ENCODE results near the gene C2CD4C.
"Not testable (repeated sequence)": the region's sequence is repeated elsewhere in the genome, so short reads cannot be mapped to it uniquely, and the experiment has no call there.

C2CD4C gene

DNA sequence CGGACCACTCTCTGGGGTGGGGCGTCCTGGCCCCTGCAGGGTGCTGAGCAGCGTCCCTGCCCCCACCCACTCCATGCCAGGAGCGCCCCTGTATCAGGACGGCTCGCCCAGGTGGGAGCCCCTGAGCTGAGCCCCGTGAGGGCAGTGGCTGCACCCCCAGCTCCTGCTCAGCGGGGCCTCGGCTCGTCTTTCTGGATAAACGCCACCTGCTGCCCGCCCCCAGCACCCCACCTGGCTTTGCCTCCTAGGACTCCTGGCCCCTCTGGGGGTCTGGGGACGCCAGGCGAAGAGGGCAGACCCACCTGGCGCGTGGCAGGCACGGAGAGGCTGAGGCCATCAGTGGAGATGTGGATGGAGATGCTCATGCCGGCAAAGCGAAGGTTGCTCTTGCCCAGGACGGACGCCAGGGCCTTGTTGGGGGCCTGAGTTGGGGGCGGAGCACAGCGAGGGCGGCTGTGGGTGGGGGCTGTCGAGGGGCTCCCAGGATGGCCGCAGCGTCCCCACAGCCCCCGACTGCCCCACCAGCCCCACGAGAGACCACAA lies 29.5 kb upstream of the C2CD4C start:
- DNase-seq (ENCODE audit: low read depth in 2 of 2) = no peak

DNA sequence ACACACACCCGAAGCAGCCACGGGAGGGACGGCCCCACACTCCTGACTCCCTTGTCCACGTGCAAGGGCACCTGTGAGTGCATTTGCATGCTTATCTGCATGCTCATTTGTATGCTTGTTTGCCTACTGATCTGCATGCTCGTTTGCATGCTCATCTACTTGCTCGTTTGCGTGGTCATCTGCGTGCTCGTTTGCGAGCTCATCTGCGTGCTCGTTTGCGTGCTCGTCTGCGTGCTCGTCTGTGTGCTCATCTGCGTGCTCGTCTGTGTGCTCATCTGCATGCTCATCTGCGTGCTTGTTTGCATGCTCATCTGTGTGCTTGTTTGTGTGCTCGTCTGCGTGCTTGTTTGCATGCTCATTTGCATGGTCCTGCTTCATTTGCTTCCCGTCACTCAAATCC lies 28.1 kb upstream of the C2CD4C start:
- DNase-seq (ENCODE audit: low read depth in 2 of 2) = no peak

GRCh38 chr19:436413-436950 lies 27.5 kb upstream of the C2CD4C start:
- no peak for DNase-seq (ENCODE audit: low read depth in 2 of 2)

DNA sequence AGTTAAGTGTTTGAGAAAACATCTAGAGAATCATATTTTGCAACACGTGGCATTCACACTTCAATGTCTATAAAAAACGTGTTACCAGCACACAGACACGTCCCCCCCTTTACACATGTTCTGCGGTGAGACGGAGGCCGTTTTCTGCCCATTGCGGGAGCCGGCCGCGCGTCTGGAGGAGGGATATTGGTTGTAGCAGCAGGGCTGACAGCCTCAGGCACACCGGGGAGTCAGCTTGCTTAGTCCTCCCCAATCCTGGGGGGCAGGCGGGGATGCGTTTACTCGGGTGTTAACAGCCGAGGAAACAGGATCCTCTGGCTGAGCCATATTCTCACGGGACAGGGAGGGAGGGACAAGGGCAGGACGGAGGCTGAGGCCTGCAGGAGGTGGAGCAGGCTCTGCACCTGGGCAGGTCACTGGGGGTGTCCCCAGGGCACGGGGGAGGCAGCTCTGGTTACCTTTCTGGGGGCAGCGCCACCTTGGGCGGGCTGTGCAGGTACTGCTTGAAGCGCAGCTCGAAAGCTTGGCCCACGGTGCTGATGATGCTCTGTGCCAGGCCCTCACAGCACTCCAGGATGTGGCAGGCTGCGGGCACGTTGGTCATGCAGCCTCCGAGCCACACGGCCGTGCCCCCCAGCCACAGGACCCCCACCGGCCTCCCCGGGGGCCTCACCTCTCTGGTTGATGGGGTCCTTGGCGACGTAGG lies 26.9 kb upstream of the C2CD4C start:
- DNase-seq (ENCODE audit: low read depth in 2 of 2) = no peak

DNA sequence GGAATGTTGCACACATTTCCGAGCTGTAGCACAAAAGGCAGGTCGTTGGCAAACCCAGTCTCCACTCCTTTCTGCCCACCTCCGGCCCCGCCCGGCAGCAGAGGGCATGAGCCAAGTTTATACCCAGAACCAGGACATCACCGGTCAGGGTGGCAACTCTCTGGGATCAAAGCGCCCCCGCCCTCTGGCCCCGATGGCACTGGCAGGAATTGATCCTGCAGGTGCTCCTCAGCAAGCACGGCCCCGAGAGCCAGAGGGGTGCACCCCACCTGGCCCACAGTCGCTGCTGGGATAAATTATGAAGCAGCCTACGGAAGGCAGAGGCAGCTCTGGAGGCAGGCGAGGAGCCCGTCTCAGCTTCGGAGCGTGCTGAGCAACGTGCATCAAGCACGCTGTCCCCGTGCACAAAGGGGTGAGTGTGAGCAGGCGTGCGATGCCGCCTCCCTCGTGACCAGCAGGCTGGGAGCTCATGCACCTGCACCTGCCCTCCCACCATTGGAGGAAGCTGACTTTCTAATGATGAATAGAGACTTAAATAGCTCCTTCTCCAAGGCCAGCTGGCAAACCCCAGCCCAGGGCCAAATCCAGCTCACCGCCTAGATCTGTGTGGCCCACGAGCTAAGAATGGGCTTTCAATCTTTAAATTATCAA lies 26.2 kb upstream of the C2CD4C start:
- no peak for DNase-seq (ENCODE audit: low read depth in 2 of 2)

DNA sequence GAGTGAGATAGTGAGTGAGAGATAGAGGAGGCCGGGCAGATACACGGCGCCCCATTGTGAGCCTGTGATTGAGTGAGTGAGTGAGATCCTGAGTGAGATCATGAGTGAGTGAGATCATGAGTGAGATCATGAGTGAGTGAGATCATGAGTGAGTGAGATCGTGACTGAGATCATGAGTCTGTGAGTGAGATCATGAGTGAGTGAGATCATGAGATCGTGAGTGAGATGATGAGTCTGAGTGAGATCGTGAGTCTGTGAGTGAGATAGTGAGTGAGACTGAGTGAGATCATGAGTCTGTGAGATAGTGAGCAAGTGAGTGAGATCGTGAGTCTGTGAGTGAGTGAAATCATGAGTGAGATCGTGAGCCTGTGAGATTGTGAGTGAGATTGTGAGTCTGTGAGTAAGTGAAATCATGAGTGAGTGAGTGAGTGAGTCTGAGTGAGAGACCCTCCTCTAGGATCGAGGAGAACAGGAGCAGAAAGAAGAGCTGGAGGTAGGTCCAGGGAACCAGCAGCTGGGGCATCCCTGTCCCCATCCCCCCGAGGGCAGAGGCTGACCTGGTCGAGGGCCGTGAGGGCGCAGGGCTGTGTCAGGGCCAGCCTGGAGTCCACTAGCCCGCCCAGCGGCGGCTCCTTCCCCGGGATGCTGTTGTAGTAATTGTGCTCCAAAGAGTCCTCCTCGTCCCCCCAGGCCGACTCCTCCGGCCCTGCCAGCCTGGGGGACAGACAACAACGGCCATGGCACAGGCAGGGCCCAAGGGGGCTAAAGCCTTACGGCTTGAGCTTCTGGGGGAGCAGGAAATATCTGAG lies 25.4 kb upstream of the C2CD4C start:
- DNase-seq (ENCODE audit: low read depth in 2 of 2) = no peak

- no peak for DNase-seq (ENCODE audit: low read depth in 2 of 2)
These were observed 21.8 kb upstream of the C2CD4C start for GRCh38 chr19:430701-431100.

DNA sequence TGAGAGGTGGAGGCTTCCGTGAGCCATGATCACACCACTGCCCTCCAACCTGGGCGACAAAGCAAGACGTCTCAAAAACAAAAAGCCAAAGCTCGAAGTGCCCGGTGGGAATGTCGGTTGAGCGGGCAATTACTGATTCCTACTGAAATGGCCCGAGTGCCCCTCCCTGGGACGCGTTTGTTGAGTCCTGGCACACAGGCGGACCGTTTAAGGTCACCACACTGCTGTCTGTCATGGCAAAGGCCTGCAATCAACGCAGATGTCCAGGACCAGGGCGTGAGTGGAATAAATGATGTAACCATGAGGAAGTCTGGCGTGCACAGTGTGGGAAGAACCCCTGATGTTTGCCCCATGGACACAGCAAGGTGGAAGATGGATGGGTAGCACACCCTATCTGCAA lies 19.2 kb upstream of the C2CD4C start:
- no peak for DNase-seq (ENCODE audit: low read depth in 2 of 2)

GRCh38 chr19:427675-428074 lies 18.7 kb upstream of the C2CD4C start:
- not testable (repeated sequence) for DNase-seq (ENCODE audit: low read depth in 2 of 2)

DNA sequence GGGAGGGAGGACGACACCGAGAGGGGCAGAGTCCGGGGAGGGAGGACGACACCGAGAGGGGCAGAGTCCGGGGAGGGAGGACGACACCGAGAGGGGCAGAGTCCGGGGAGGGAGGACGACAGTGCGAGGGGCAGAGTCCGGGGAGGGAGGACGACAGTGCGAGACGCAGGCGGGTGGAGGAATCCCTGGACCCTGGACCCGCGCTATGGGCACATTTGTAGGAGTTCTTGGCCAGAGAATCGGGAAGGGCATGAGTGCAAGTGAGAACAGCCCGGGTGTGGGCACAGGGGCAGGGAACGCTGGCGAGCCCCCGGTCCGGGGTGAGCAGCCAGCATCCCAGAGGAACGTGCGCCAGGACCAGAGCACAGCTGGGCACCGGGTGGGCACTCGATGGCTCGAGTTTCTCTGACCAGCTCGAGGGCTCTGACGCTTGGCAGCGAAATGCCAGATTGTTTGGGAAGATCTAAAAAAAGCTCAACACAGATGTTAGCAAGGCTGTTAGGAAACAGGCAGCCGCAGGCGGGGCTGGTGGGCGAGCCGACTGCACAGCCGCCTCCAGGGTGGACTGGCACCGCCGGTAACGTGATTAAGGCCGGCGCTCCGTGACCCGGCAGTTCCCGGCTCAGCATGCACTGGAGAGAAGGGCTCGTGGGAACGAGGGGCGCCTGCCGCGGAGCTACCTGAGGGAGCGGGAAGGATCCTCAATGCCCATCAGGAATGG lies 17.9 kb upstream of the C2CD4C start:
- no peak for DNase-seq (ENCODE audit: low read depth in 2 of 2)

DNA sequence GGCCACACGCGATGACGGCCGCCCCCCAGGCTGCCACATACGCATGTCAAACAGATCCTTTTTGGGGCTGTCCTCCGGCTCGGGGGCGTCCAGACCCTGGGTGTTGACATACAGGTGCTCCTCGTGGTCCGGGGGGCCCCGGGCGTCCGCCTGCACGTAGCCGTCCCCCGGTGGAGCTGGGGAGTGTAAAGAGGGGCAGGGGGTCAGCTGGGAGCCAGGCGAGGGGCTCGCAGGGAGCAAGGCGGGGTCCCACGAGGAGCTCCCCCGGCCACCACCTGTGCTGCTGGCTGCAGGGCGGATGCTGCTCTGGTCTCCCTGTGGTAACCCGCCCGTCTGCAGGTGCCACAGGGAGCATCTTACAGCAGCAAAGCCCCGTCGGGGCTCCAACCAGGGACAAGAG lies 16.1 kb upstream of the C2CD4C start:
- DNase-seq (ENCODE audit: low read depth in 2 of 2) = no peak

DNA sequence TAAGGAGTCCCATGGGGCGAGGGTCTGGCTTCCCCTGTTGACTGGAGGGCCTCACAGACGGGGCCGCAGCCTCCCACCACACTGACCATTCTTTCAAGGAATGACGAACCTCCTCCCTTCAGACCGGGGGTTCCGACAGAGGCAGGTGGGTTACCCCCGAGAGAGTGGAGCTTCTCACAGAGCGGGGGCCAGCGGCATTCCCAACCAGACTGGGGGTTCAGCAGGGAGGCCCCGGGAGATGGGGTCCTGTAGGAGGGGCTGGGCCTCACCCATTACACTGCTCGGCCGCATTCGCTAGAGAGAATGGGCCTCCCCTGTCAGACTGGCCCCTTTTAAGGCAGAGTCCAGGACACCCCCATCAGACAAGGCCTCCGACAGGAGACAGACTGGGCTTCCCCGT lies 15.6 kb upstream of the C2CD4C start:
- DNase-seq (ENCODE audit: low read depth in 2 of 2) = no peak

DNA sequence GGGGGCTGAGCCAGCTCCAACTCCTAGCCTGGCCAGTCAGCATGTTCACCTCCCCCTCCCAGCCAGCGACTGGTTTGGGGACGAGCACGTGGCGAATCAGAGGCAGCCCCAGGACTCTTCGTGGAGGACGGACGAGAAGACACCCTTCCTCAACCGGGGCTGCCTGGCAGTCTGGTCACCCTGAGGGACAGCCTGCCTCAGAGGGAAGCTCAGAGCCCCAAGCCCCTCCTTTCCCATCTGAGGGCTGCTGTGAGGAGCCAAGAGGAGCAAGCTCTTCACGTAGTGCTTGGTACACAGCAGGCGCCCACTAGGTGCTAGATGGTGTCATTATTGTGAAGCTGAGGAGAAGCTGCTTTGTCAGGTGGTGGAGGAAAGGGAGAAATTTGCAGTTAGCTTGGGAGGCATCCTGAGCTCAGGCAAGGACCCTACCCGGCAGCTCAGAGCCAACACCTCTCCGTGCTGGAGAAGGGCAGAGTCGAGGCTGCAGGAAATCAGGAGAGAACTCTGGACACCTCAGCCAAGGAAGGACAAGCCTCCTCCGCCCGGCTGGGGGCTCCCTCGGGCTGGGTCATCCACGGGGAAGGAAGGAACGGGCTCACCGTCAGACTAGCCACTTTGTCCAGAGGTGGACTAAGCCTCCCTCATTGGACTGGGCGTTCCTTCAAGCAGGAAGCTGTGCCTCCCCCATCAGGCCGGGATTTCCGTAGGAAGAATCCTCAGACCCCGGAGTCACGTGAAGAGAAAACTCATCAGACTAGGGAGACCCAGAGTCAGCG lies 14.9 kb upstream of the C2CD4C start:
- DNase-seq (ENCODE audit: low read depth in 2 of 2) = no peak

DNA sequence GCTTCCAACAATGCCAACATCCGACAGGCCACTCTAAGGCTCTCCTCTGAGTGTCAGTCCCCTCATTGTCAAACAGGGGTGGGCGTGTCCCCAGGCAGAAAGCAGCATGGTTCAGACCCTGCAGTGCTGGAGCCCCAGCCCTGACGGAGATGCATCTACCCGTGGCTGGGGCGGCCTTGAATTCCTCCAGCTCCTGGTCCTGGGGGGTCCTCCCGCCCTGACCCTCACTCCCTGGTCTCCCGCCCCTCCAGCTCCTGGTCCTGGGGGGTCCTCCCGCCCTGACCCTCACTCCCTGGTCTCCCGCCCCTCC lies 13.9 kb upstream of the C2CD4C start:
- DNase-seq (ENCODE audit: low read depth in 2 of 2) = not testable (repeated sequence)

GRCh38 chr19:422213-422916 lies 13.4 kb upstream of the C2CD4C start:
- no peak for DNase-seq (ENCODE audit: low read depth in 2 of 2)

- DNase-seq (ENCODE audit: low read depth in 2 of 2) = no peak
These were observed 11.0 kb upstream of the C2CD4C start for GRCh38 chr19:419721-420515.

GRCh38 chr19:418761-419671 lies 10.1 kb upstream of the C2CD4C start:
- DNase-seq (ENCODE audit: low read depth in 2 of 2) = no peak

DNA sequence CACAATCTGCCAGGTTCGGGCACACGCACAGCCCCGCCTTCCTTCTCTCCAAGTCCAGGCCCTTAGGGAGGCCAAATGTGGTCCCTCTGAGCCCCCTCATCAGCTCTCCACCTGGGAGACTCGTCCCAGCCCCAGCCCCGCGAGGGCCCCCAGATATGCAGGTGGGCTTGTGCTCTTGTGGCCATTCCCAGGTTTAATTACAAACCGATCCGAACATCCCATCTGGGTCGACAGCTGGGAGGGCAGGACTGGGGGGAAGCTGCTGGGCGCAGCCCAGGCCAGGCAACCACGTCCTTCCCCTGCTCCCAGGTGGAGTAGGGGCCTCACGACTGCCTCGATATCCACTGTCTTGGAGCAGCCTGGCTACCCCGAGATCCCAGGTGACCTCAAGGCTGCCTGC lies 7.5 kb upstream of the C2CD4C start:
- DNase-seq (ENCODE audit: low read depth in 2 of 2) = no peak

- no peak for DNase-seq (ENCODE audit: low read depth in 2 of 2)
These were observed 6.3 kb upstream of the C2CD4C start for GRCh38 chr19:415292-415691.
